Smooth muscle cell of the brain vasculature (primary cell): ENCODE results near the gene SPECC1.
"Not testable (repeated sequence)": the region's sequence is repeated elsewhere in the genome, so short reads cannot be mapped to it uniquely, and the experiment has no call there.

Experiments
- DNase-seq: peaks from one replicate; pipeline ENCODE4 v3.0.0-alpha.2; 2012; ENCODE audit warnings: low read depth, low spot score

SPECC1 gene

GRCh38 chr17:20094777-20095176 lies 85.6 kb downstream of the SPECC1 start:
- no peak for DNase-seq

DNA sequence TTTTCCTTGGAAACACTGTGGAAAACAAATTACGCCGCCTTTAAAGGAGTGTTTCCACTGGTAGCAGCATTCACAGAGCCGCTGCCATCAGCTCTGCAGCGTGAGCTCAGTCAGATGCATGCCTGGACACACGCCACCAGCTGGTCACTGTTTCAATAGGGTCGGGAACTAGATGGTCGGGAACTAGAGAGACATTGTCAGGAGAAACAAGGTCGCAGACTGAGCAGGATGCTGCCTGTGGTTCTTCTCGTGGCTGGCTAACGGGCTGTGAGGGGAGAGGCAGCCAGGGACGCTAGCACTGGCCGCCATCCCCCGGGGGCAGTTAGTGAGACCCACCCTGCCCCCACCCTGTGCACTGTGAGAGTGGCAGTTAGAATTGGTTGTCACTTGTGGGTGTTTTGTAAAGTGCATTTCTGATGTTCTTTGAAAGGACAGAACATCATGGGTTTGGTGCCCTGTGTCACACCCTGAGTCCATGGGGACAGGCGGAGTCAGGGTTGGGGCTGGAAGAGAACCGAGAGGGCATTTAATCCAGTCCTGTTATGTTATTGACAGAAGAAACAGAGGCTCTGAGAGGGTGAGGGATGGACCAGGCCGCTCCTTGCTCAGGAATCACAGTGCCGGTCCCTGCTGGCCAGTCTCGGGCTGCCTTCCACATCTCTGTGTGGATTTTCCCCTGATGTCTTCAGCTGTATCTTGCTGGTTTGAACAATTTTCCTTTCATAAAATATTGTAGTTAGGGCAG lies 86.3 kb downstream of the SPECC1 start:
- no peak for DNase-seq

GRCh38 chr17:20096430-20096829 lies 87.3 kb downstream of the SPECC1 start:
- DNase-seq = no peak

DNA sequence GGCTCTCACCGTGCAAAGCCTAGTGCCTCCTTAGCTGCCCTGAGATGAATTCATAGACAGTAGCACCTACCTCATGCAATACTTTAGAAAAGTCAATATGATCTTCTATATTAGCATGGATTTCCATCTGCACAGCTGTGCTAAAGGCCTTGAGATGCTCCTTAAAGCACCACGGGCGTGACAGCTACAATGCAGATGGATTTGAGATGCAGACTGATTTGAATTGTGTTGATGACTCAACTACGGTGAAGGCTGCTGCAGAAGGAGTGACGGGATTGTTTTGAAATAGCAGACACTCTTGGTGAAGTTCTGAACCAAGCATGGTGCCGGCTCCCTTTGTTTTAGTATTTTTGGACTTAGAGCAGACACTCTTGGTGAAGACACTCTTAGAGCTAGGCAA lies 88.2 kb downstream of the SPECC1 start:
- no peak for DNase-seq

GRCh38 chr17:20098314-20098713 lies 89.2 kb downstream of the SPECC1 start:
- no peak for DNase-seq

GRCh38 chr17:20100806-20101205 lies 91.6 kb downstream of the SPECC1 start:
- DNase-seq = not testable (repeated sequence)

GRCh38 chr17:20103454-20104446 lies 94.6 kb downstream of the SPECC1 start:
- DNase-seq = no peak

- DNase-seq = no peak
Measured at GRCh38 chr17:20105539-20106280, 96.6 kb downstream of the SPECC1 start.

- DNase-seq = not testable (repeated sequence)
Measured at GRCh38 chr17:20106446-20106845, 97.3 kb downstream of the SPECC1 start.

DNA sequence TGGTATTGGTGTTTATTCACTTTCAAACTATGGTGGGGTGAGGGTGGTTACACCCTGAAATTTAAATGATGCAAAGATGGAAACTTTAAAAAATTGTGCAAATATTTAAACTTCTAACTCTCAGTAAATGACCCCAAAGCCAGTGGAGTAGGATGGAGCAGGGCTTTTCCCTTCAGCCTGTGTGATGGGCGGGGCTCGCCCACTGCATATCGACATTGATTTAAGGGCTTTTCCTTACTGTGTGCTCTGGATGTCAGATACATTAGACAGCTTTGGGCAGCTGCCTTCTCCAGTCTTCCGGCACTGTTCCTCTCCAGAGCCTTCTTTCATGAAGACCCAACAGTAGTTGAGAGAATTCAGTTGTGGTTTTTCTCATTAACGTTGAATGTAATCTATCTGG lies 99.9 kb downstream of the SPECC1 start:
- DNase-seq = no peak

DNA sequence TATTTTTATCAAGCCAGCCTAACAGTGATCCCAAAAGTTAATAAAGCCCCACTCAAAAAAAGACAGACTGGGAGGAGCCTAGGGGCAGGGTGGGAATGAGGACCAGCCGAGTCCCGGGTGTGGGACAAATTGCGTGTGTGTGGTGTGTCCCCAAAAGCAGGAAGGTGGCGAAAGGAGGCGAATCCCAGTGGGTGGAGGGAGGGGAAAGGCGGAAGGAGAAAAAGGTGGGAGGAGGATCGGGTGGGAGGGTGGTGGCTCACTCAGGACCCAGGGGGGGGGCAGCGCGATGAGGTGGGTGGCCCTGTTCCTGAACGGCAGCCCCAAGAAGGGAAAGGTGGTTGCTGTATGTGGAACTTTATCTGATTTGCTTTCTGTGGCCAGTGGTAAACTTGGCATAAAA lies 102.4 kb downstream of the SPECC1 start:
- no peak for DNase-seq

DNA sequence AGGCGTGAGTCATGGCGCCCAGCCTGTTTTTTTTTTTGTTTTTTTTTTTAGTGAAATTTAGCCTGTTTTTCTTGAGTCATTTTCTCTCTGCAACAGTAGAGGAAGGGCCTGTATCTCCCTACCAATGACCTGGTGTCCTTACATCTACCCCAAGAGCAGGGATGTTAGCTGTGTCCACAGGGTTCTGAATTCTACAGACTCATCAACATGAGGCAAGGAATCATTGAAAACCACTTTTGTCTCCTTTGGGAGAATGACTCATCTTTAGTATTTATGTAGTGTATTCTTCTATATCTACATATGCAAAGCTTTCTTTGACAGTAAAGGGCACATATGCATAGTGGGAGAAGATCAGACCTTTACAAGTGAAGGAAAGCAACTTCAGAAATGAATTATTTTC lies 105.3 kb downstream of the SPECC1 start:
- no peak for DNase-seq

GRCh38 chr17:20116683-20117309 lies 107.6 kb downstream of the SPECC1 start:
- DNase-seq = no peak

GRCh38 chr17:20118280-20118679 lies 109.1 kb downstream of the SPECC1 start:
- DNase-seq = no peak

- no peak for DNase-seq
Measured at GRCh38 chr17:20120836-20121235, 111.7 kb downstream of the SPECC1 start.

- DNase-seq = peak; percentile 15
Measured at GRCh38 chr17:20121359-20122253, 112.4 kb downstream of the SPECC1 start.

DNA sequence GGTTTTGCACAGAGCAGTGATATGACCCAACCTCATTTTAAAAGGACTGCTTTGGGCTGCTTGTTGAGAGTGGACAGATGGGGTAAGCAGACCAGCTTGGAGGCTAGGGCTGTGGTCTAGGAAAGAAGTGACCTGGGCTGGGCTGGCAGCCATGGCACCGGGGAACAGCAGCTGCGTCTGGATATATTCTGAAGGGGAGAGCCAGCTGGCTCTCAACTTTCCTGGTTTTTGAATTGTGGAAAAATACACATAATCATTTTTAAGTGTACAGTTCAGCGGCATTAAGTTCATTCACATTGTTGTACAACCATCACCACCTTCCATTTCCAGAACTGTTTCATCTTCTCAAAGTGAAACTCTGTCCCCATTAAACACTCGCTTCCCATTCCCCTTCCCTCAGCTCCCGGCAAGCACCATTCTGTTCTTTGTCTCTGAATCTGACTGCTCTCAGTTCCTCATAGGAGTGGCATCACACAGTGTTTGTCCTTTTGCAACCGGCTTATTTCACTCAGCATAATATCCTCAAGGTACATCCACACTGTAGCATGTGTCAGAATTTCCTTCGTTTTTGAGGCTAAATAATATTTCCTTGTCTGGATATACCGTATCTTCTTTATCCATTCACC lies 113.2 kb downstream of the SPECC1 start:
- DNase-seq = no peak

DNA sequence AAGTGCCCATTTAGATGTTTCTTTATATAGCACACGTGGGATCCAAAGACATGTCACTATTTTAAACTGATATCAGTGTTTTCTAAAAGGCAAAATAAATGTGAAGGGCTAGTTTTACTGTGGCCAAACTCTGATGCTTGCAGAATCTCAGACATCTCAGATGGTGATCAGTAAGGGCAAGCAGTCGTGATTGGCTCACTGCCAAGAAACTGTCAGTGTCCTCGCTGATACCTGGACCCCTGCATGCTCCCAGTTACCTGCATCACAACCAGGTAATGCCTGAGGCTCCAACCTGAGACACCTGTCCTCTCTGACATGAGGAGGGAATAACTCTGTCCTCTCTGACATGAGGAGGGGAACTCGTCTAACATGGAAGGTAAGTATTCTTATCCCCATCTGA lies 114.0 kb downstream of the SPECC1 start:
- DNase-seq = no peak

- no peak for DNase-seq
Measured at GRCh38 chr17:20125724-20126123, 116.6 kb downstream of the SPECC1 start.
